C4-2B (cell line): ENCODE measurements around the gene HDAC4.

ENCODE experiments used
- CTCF ChIP-seq: fragments of 450-650 bp; conservative IDR thresholded peaks from 2 replicates; pipeline ENCODE4 v1.5.1; 2017; ENCODE audit warnings: mild to moderate bottlenecking
- ZFX ChIP-seq: fragments of 450-650 bp; IDR thresholded peaks from 2 replicates; pipeline ENCODE4 v1.6.1; 2017

DNA sequence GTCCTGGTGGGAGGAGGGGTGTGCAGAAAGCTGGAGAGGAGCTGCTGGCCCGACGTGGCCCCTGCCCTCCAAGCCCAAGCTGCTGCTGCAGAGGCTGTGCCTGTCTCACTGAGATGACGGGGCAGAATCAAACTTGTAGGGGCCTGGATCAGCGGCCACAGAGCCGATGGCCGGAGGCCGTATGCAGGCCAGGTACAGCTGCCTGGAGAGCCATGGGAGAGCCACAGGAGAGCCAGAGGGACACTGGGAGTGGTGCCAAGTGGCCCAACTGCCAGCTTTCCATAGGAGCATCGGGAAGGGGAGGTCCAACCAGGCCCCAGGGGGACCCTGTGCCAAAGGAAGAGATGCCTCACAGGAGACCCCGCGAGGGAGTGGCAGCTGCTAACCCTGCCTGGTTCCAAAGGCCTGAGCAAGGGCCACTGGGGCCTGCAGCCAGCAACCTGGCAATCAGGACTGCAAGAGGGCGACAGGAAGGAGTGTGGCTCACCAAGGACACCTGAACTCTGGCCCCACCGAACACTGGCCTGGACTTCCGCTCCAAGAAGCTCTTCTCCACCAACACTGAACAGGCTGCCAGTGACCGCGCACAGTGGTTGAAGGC is 70.7 kb downstream of the HDAC4 start:
- TF ChIP-seq CTCF = no peak
- no peak for TF ChIP-seq ZFX
